GM12801 (cell line): ENCODE measurements around the gene APOA1.

ENCODE experiments used
- CTCF ChIP-seq: IDR thresholded peaks from one replicate; pipeline ENCODE4 v1.5.1; 2011; ENCODE audit warnings: control low read depth; ENCODE audit not compliant: insufficient read length; ENCODE audit errors: extremely low read depth

The APOA1 gene

GRCh38 chr11:116793772-116794097 is 43.7 kb downstream of the APOA1 start:
- no peak for TF ChIP-seq CTCF

- TF ChIP-seq CTCF, result no peak
These were observed 44.3 kb downstream of the APOA1 start for GRCh38 chr11:116792869-116793771.

GRCh38 chr11:116792144-116792868 is 45.1 kb downstream of the APOA1 start:
- no peak for TF ChIP-seq CTCF

GRCh38 chr11:116791813-116792143 is 45.6 kb downstream of the APOA1 start, which contains the start of gene APOA5:
Gene APOA5 (minus strand): TSS chr11:116791879. CDS start chr11:116791860, 19 bp downstream.
- no peak for TF ChIP-seq CTCF

- no peak for TF ChIP-seq CTCF
These were observed 46.2 kb downstream of the APOA1 start for GRCh38 chr11:116791002-116791812.

- no peak for TF ChIP-seq CTCF
These were observed 47.0 kb downstream of the APOA1 start for GRCh38 chr11:116790167-116791001.
